Cardiac fibroblast (primary cell): Measurements from ENCODE around the gene RSU1.

Experiments
- DNase-seq, 2 donors: peaks; one replicate each; pipeline versions ENCODE4 v3.0.0 to v3.0.0-alpha.2; 2010; ENCODE audit warnings: low read depth in 2 of 2
- H3K4me3 ChIP-seq, 2 donors: replicated peaks in 1 of 2; 1 replicate in 1 of 2; 2 replicates in 1 of 2; pipeline ENCODE4 v1.5.1; 2011; ENCODE audit warnings: low read depth in 2 of 2, low read length in 2 of 2, mild to moderate bottlenecking in 2 of 2, moderate library complexity in 1 of 2
- CTCF ChIP-seq: IDR thresholded peaks from one replicate; pipeline ENCODE4 v1.5.1; 2011; ENCODE audit warnings: low read depth, mild to moderate bottlenecking, low read length, inconsistent platforms

Gene RSU1

GRCh38 chr10:16822726-16823360, 5.6 kb upstream of the RSU1 start:
- H3K4me3 ChIP-seq = no peak overlapping the region
- DNase-seq = no peak
- TF ChIP-seq CTCF = no peak

- H3K4me3 ChIP-seq = no peak overlapping the region
- DNase-seq = no peak
- no peak for TF ChIP-seq CTCF
Observed at GRCh38 chr10:16822027-16822426, 4.8 kb upstream of the RSU1 start.

GRCh38 chr10:16820421-16820820, 3.2 kb upstream of the RSU1 start:
- no peak for DNase-seq
- no peak for TF ChIP-seq CTCF
- no peak overlapping the region for H3K4me3 ChIP-seq

- no peak overlapping the region for H3K4me3 ChIP-seq
- no peak for TF ChIP-seq CTCF
- no peak for DNase-seq
Observed at GRCh38 chr10:16820018-16820417, 2.8 kb upstream of the RSU1 start.

- no peak for DNase-seq
- no peak for TF ChIP-seq CTCF
Observed at GRCh38 chr10:16819436-16819835, 2.2 kb upstream of the RSU1 start.

GRCh38 chr10:16819026-16819425, 1.8 kb upstream of the RSU1 start:
- H3K4me3 ChIP-seq = no peak overlapping the region
- TF ChIP-seq CTCF = no peak
- DNase-seq = no peak

More at GRCh38 chr10:16819436-16819835, 2.2 kb upstream of the RSU1 start:
- H3K4me3 ChIP-seq = no peak overlapping the region

GRCh38 chr10:16816830-16817124, 447 bp downstream of the RSU1 start:
- no peak for DNase-seq
- TF ChIP-seq CTCF = no peak

More at GRCh38 chr10:16816830-16817124, 447 bp downstream of the RSU1 start:
- peak overlapping the region; percentile 86 to 89 for H3K4me3 ChIP-seq
